Ovary (tissue), 3 donors: ENCODE measurements around the gene MAN1C1.

ENCODE experiments used
- CTCF ChIP-seq, 3 donors: fragments of 450-650 bp in 2 of 3; fragments of 200-600 bp in 1 of 3; IDR thresholded peaks; one replicate each; pipeline versions ENCODE4 v1.5.1 to v1.8.0; 2016 to 2022; ENCODE audit warnings: antibody characterized with exemption in 3 of 3, mild to moderate bottlenecking in 1 of 3
- POLR2A ChIP-seq: fragments of 450-650 bp; IDR thresholded peaks from one replicate; pipeline ENCODE4 v1.6.1; 2017; ENCODE audit warnings: antibody characterized with exemption, mild to moderate bottlenecking, moderate library complexity
- donor health status: DM: no; HTN: no; CAD: no.

- TF ChIP-seq POLR2A (no peak), CTCF (IDR thresholded peaks at IDR 0.05) (no peak)
Observed at GRCh38 chr1:25617625-25618432, 1.2 kb downstream of the MAN1C1 start.
